COLO829 (cell line): Measurements from ENCODE around the gene DNTTIP2.
"Not testable (repeated sequence)": the region's sequence is repeated elsewhere in the genome, so short reads cannot be mapped to it uniquely, and the experiment has no call there.

Source experiments
- DNase-seq: peaks from one replicate; pipeline ENCODE4 v3.0.0; 2012; ENCODE audit warnings: low spot score

The DNTTIP2 gene

GRCh38 chr1:93878889-93879586, at the start of gene DNTTIP2:
DNTTIP2 (minus strand) TSS chr1:93879206; CDS start chr1:93879148, 58 bp downstream.
- DNase-seq: peak; percentile 84

GRCh38 chr1:93925206-93925605, 46.2 kb upstream of the DNTTIP2 start:
- DNase-seq: no peak

GRCh38 chr1:93919780-93920179, 40.8 kb upstream of the DNTTIP2 start:
- no peak for DNase-seq

- no peak for DNase-seq
Observed at GRCh38 chr1:93917302-93917701, 38.3 kb upstream of the DNTTIP2 start.

GRCh38 chr1:93910880-93911279, 31.9 kb upstream of the DNTTIP2 start:
- DNase-seq: not testable (repeated sequence)

GRCh38 chr1:93910305-93910704, 31.3 kb upstream of the DNTTIP2 start:
- DNase-seq: no peak

GRCh38 chr1:93909146-93910050, 30.4 kb upstream of the DNTTIP2 start, which contains the start of gene GCLM:
GCLM (minus strand) TSS chr1:93909430; CDS start chr1:93909163, 267 bp downstream.
- DNase-seq: peak; percentile 45

GRCh38 chr1:93908394-93909145, 29.6 kb upstream of the DNTTIP2 start:
- no peak for DNase-seq

GRCh38 chr1:93907718-93908117, 28.7 kb upstream of the DNTTIP2 start:
- DNase-seq: no peak

- DNase-seq: no peak
Observed at GRCh38 chr1:93906480-93906879, 27.5 kb upstream of the DNTTIP2 start.

- DNase-seq: no peak
Observed at GRCh38 chr1:93905734-93906133, 26.7 kb upstream of the DNTTIP2 start.

- DNase-seq: no peak
Observed at GRCh38 chr1:93905051-93905450, 26.0 kb upstream of the DNTTIP2 start.

GRCh38 chr1:93904228-93904627, 25.2 kb upstream of the DNTTIP2 start:
- no peak for DNase-seq

- no peak for DNase-seq
Observed at GRCh38 chr1:93900723-93901504, 21.9 kb upstream of the DNTTIP2 start.

- no peak for DNase-seq
Observed at GRCh38 chr1:93899543-93900207, 20.7 kb upstream of the DNTTIP2 start.

GRCh38 chr1:93888900-93889299, 9.9 kb upstream of the DNTTIP2 start:
- DNase-seq: no peak

- no peak for DNase-seq
Observed at GRCh38 chr1:93882269-93882668, 3.3 kb upstream of the DNTTIP2 start.

- no peak for DNase-seq
Observed at GRCh38 chr1:93880731-93881130, 1.7 kb upstream of the DNTTIP2 start.

- no peak for DNase-seq
Observed at GRCh38 chr1:93878501-93878888, 511 bp downstream of the DNTTIP2 start.

- no peak for DNase-seq
Observed at GRCh38 chr1:93877529-93877928, 1.5 kb downstream of the DNTTIP2 start.

- no peak for DNase-seq
Observed at GRCh38 chr1:93876244-93876643, 2.8 kb downstream of the DNTTIP2 start.
